IMR-90 (cell line): ENCODE results near the gene GRIN2A. TPM values are rescaled to one million over a fixed set of nuclear protein-coding genes. Genes with fewer than 3 reads are reported as not detected.

Source experiments
- ATAC-seq: fragments of 200-7000 bp; cut with Tn5 transposase; 2 replicates; pipeline ENCODE4 v1.9.1; 2020; ENCODE audit warnings: low read depth, mild to moderate bottlenecking, moderate library complexity
- BruUV-seq: library from RNA; stranded (reverse); fragments of 400-500 nt; replicated peaks from 2 replicates; lab custom pipeline; 2021; lab: Mats Ljungman, UMichigan
- CTCF ChIA-PET: fragments of 300-600 bp; formaldehyde crosslinking; extraction: SDS; loops from one replicate; lab custom pipeline; 2021; ENCODE audit warnings: antibody characterized with exemption; lab: Yijun Ruan, JAX
- POLR2A ChIA-PET: fragments of 300-600 bp; sonication (Branson Sonifier 250); formaldehyde crosslinking; loops from one replicate; lab custom pipeline; 2022; ENCODE audit warnings: antibody characterized with exemption; ENCODE audit not compliant: unreplicated experiment; lab: Charles Lee
- DNase-seq: peaks from one replicate; pipeline ENCODE4 v3.0.0; 2013
- H2AFZ ChIP-seq: replicated peaks from 2 replicates; pipeline ENCODE3; 2013; ENCODE audit warnings: low read length, mild to moderate bottlenecking; ENCODE audit not compliant: poor library complexity
- H2AK5ac ChIP-seq: 2 replicates; pipeline ENCODE4 v1.6.1; 2013; ENCODE audit warnings: low read depth, low read length, inconsistent platforms
- H2AK9ac ChIP-seq: replicated peaks from 2 replicates; pipeline ENCODE3; 2013; ENCODE audit warnings: mild to moderate bottlenecking, low read depth, low read length, moderate library complexity; ENCODE audit not compliant: poor library complexity
- H2BK120ac ChIP-seq: 2 replicates; pipeline ENCODE4 v1.6.1; 2013; ENCODE audit warnings: low read depth, low read length, inconsistent platforms
- H2BK15ac ChIP-seq: 3 replicates; pipeline ENCODE4 v1.6.1; 2013; ENCODE audit warnings: low read depth, low read length, inconsistent platforms
- H2BK20ac ChIP-seq: 2 replicates; pipeline ENCODE4 v1.6.1; 2013; ENCODE audit warnings: low read depth, mild to moderate bottlenecking, inconsistent platforms, low read length, moderate library complexity
- H2BK5ac ChIP-seq: 2 replicates; pipeline ENCODE4 v1.6.1; 2013; ENCODE audit warnings: mild to moderate bottlenecking, low read depth, low read length, inconsistent platforms; ENCODE audit not compliant: poor library complexity, severe bottlenecking
- H3K14ac ChIP-seq: replicated peaks from 2 replicates; pipeline ENCODE4 v1.6.1; 2013; ENCODE audit warnings: low read depth, low read length, inconsistent platforms
- H3K18ac ChIP-seq: 2 replicates; pipeline ENCODE4 v1.6.1; 2013; ENCODE audit warnings: low read depth, low read length, control low read depth
- H3K23ac ChIP-seq: 2 replicates; pipeline ENCODE4 v1.6.1; 2013; ENCODE audit warnings: low read depth, low read length, inconsistent platforms
- H3K27ac ChIP-seq: 2 replicates; pipeline ENCODE4 v1.5.1; 2013; ENCODE audit warnings: mild to moderate bottlenecking, control low read depth, low read length; ENCODE audit not compliant: insufficient read depth
- H3K27me3 ChIP-seq: 2 replicates; pipeline ENCODE4 v1.6.1; 2013; ENCODE audit warnings: low read length; ENCODE audit not compliant: control insufficient read depth, insufficient read depth
- H3K36me3 ChIP-seq: 2 replicates; pipeline ENCODE4 v1.6.1; 2013; ENCODE audit warnings: low read length, mixed read lengths; ENCODE audit not compliant: control insufficient read depth, insufficient read depth
- H3K4ac ChIP-seq: 2 replicates; pipeline ENCODE4 v1.6.1; 2013; ENCODE audit warnings: low read depth, low read length, inconsistent platforms
- H3K4me1 ChIP-seq: 2 replicates; pipeline ENCODE4 v1.6.1; 2013; ENCODE audit warnings: low read length, mixed read lengths; ENCODE audit not compliant: control insufficient read depth, insufficient read depth
- H3K4me2 ChIP-seq: 2 replicates; pipeline ENCODE4 v1.6.1; 2013; ENCODE audit warnings: low read depth, mild to moderate bottlenecking, control low read depth, low read length, moderate library complexity
- H3K4me3 ChIP-seq: 2 replicates; pipeline ENCODE4 v1.5.1; 2013; ENCODE audit warnings: low read depth, mild to moderate bottlenecking, control low read depth, low read length, moderate library complexity; ENCODE audit not compliant: insufficient read depth
- H3K56ac ChIP-seq: 2 replicates; pipeline ENCODE4 v1.6.1; 2013; ENCODE audit warnings: low read length, inconsistent platforms; ENCODE audit not compliant: insufficient read depth; ENCODE audit errors: extremely low read depth
- H3K79me1 ChIP-seq, 2 experiments: 2 replicates each; pipeline ENCODE4 v1.6.1; 2013; ENCODE audit warnings: low read length in 2 of 2, inconsistent platforms in 1 of 2, low read depth in 1 of 2
- H3K9ac ChIP-seq: 2 replicates; pipeline ENCODE4 v1.6.1; 2013; ENCODE audit warnings: low read depth, low read length, control low read depth
- H3K9me1 ChIP-seq: 2 replicates; pipeline ENCODE4 v1.6.1; 2013; ENCODE audit warnings: low read length, inconsistent platforms; ENCODE audit not compliant: insufficient read depth
- H3K9me3 ChIP-seq: 2 replicates; pipeline ENCODE4 v1.6.1; 2013; ENCODE audit warnings: low read length; ENCODE audit not compliant: control insufficient read depth, insufficient read depth
- H4K20me1 ChIP-seq: 2 replicates; pipeline ENCODE4 v1.6.1; 2013; ENCODE audit warnings: low read length, inconsistent platforms; ENCODE audit not compliant: insufficient read depth
- H4K5ac ChIP-seq: 2 replicates; pipeline ENCODE4 v1.6.1; 2013; ENCODE audit warnings: mild to moderate bottlenecking, low read depth, low read length, control low read depth
- H4K8ac ChIP-seq, 2 experiments: 2 replicates each; pipeline ENCODE4 v1.6.1; 2013; ENCODE audit warnings: low read depth in 2 of 2, low read length in 2 of 2, control low read depth in 1 of 2, inconsistent platforms in 1 of 2
- H4K91ac ChIP-seq: 2 replicates; pipeline ENCODE4 v1.6.1; 2013; ENCODE audit warnings: low read depth, low read length, inconsistent platforms; ENCODE audit not compliant: insufficient read depth
- BHLHE40 ChIP-seq: fragments of 150-350 bp; IDR thresholded peaks from 2 replicates; pipeline ENCODE4 v1.6.1; 2016; ENCODE audit warnings: mild to moderate bottlenecking, low read depth, low read length
- CEBPB ChIP-seq: IDR thresholded peaks from 2 replicates; pipeline ENCODE4 v1.6.1; 2012; ENCODE audit warnings: low read depth, low read length, improper control_type of control experiment
- CHD1 ChIP-seq: IDR thresholded peaks from 2 replicates; pipeline ENCODE4 v1.6.1; 2012; ENCODE audit warnings: low read depth, low read length, improper control_type of control experiment
- CTCF ChIP-seq: conservative IDR thresholded peaks from 2 replicates; pipeline ENCODE4 v1.5.1; 2012; ENCODE audit warnings: mild to moderate bottlenecking, low read depth, low read length, improper control_type of control experiment
- ELK1 ChIP-seq: fragments of 150-350 bp; IDR thresholded peaks from 2 replicates; pipeline ENCODE4 v1.6.1; 2016; ENCODE audit warnings: low read depth, mild to moderate bottlenecking, low read length, moderate library complexity, borderline replicate concordance
- FOS ChIP-seq: fragments of 150-350 bp; IDR thresholded peaks from 2 replicates; pipeline ENCODE4 v1.6.1; 2016; ENCODE audit warnings: low read depth, low read length
- MAFK ChIP-seq: IDR thresholded peaks from 2 replicates; pipeline ENCODE4 v1.6.1; 2012; ENCODE audit warnings: low read depth, low read length, improper control_type of control experiment
- MAZ ChIP-seq: IDR thresholded peaks from 2 replicates; pipeline ENCODE4 v1.6.1; 2012; ENCODE audit warnings: low read depth, mild to moderate bottlenecking, low read length, improper control_type of control experiment, moderate library complexity, borderline replicate concordance
- MXI1 ChIP-seq: IDR thresholded peaks from 2 replicates; pipeline ENCODE4 v1.6.1; 2012; ENCODE audit warnings: low read depth, mild to moderate bottlenecking, low read length, moderate library complexity, borderline replicate concordance
- NFE2L2 ChIP-seq: fragments of 150-350 bp; IDR thresholded peaks from 2 replicates; pipeline ENCODE4 v1.6.1; 2016; ENCODE audit warnings: low read depth, mild to moderate bottlenecking, low read length
- POLR2A ChIP-seq: IDR thresholded peaks from 2 replicates; pipeline ENCODE4 v1.6.1; 2012; ENCODE audit warnings: mild to moderate bottlenecking, low read depth, low read length
- RAD21 ChIP-seq: IDR thresholded peaks from 2 replicates; pipeline ENCODE4 v1.6.1; 2012; ENCODE audit warnings: low read length, improper control_type of control experiment
- RCOR1 ChIP-seq: IDR thresholded peaks from 2 replicates; pipeline ENCODE4 v1.6.1; 2012; ENCODE audit warnings: mild to moderate bottlenecking, low read length, improper control_type of control experiment; ENCODE audit not compliant: insufficient replicate concordance
- RFX5 ChIP-seq: IDR thresholded peaks from 2 replicates; pipeline ENCODE4 v1.8.0; 2012; ENCODE audit warnings: low read depth, mild to moderate bottlenecking, low read length, moderate library complexity
- SMC3 ChIP-seq: fragments of 150-350 bp; IDR thresholded peaks from 2 replicates; pipeline ENCODE4 v1.6.1; 2016; ENCODE audit warnings: low read depth, mild to moderate bottlenecking, antibody characterized with exemption, low read length, moderate library complexity
- USF2 ChIP-seq: fragments of 150-350 bp; IDR thresholded peaks from 2 replicates; pipeline ENCODE4 v1.6.1; 2017; ENCODE audit warnings: mild to moderate bottlenecking, antibody characterized with exemption, low read length, low read depth
- WGBS, 2 experiments: methylation state at CpG; one replicate each; pipeline versions ENCODE4 v1.1.5 to v1.1.7; 2013; ENCODE audit warnings: missing lambda C conversion rate in 2 of 2; ENCODE audit not compliant: insufficient read length in 1 of 2; ENCODE audit errors: extremely low coverage in 2 of 2; 5-methylcytosine and 5-hydroxymethylcytosine counted together
- dilution Hi-C: fragments of 300-500 bp; cut with HindIII; formaldehyde crosslinking; loops from one replicate; pipeline ENCODE4 v1.14.3; 2018; ENCODE audit warnings: low sequenced_read_pairs; ENCODE audit not compliant: unreplicated experiment
- in situ Hi-C: fragments of 300-500 bp; cut with MboI; formaldehyde crosslinking; loops from 3 replicates; pipeline ENCODE4 v1.14.3; 2019; ENCODE audit warnings: low sequenced_read_pairs, inconsistent platforms, mixed read lengths
- intact Hi-C: fragments of 100-400 bp; cut with micrococcal nuclease; formaldehyde crosslinking; loops from 2 replicates; pipeline ENCODE4 v1.10.0; 2022
- polyA plus RNA-seq, 3 experiments: library from polyadenylated mRNA; depleted of rRNA; stranded (reverse); fragments of >200 nt; gene quantifications; 2 replicates each; pipeline ENCODE4 v1.2.3, GENCODE V29; 2012; ENCODE audit warnings: low replicate concordance in 1 of 3
- total RNA-seq: library from RNA; depleted of rRNA; stranded (reverse); fragments of >200 nt; gene quantifications from 2 replicates; pipeline ENCODE4 v1.2.3, GENCODE V29; 2012

Gene GRIN2A
- total and polyA plus RNA-seq, 2 of the 4 experiments (the other 2 are of a cell fraction), result under 0.01 TPM; not detected in 1

- CTCF ChIA-PET, result no interaction called here
Measured at GRCh38 chr16:9807302-9807701, 374.9 kb downstream of the GRIN2A start.

More at GRCh38 chr16:9807302-9807701, 374.9 kb downstream of the GRIN2A start:
- Histone ChIP-seq H3K9me1 (no peaks in the 10 kb centered on the region), H3K27me3 (no peaks in the 10 kb centered on the region), H3K9ac (no peak overlapping the region), H2AK5ac (no peak overlapping the region), H2BK20ac (no peak overlapping the region), H3K4ac (no peak overlapping the region), H3K56ac (no peak overlapping the region), H3K23ac (no peak overlapping the region), H3K79me1 (no peaks in the 10 kb centered on the region), H4K8ac (no peak overlapping the region), H4K20me1 (no peaks in the 10 kb centered on the region), H4K5ac (no peak overlapping the region), H4K91ac (no peak overlapping the region), H2BK15ac (no peak overlapping the region), H3K14ac (no peak overlapping the region), H2AK9ac (no peak overlapping the region), H3K4me1 (no peaks in the 10 kb centered on the region), H3K4me2 (no peak overlapping the region), H3K9me3 (peaks cover 26% of the 10 kb centered on the region), H3K4me3 (no peak overlapping the region), H3K27ac (no peak overlapping the region), H3K18ac (no peak overlapping the region), H2AFZ (no peak overlapping the region), H2BK5ac (no peak overlapping the region), H2BK120ac (no peak overlapping the region), H3K36me3 (no peaks in the 10 kb centered on the region)
- POLR2A ChIA-PET, result no interaction called here
- DNase-seq (no peak), ATAC-seq (no peak)
- TF ChIP-seq NFE2L2, result no peak
- no peak for TF ChIP-seq CTCF
- no peak for TF ChIP-seq RAD21
- TF ChIP-seq MAFK, result no peak
- TF ChIP-seq CHD1, result no peak
- TF ChIP-seq CEBPB, result no peak
- TF ChIP-seq POLR2A, result no peak
- no peak for TF ChIP-seq FOS
- no peak for TF ChIP-seq MXI1
- TF ChIP-seq MAZ, result no peak
- no peak for TF ChIP-seq RCOR1
- no peak for TF ChIP-seq BHLHE40
- no peak for TF ChIP-seq SMC3
- no peak for TF ChIP-seq USF2
- TF ChIP-seq RFX5, result no peak
- TF ChIP-seq ELK1, result no peak
- in situ Hi-C loops (no loop called here), dilution Hi-C loops (no loop called here), intact Hi-C loops (no loop called here)
- BruUV-seq, result no TSS peak
- WGBS, 2 experiments, result 86% methylated on average over 2 of the region's 3 CpGs; no CpG with 5 or more reads in 1 of the 2 experiments
